Measurements from ENCODE around the gene TMEM263. TPM values are rescaled to one million over a fixed set of nuclear protein-coding genes. Genes with fewer than 3 reads are reported as not detected.

The TMEM263 gene
- total and polyA plus RNA-seq, 2 of the 13 experiments (the other 11 are each of a cell fraction or from before 2014, with no cell fraction given), result 25.9 to 58.6 TPM

- peak; percentile 92 for TF ChIP-seq ZBTB7A (CRISPR knock-in tag; IDR thresholded peaks at IDR 0.05)
- peak; percentile 93; the same call in 1 of the 2 replicates for TF ChIP-seq UBTF (CRISPR knock-in tag; IDR thresholded peaks at IDR 0.05)
- peak; percentile 60; the same call in 1 of the 2 replicates for TF ChIP-seq HES4 (CRISPR knock-in tag; IDR thresholded peaks at IDR 0.05; ENCODE audit: borderline replicate concordance)
- TF ChIP-seq, protein P1, sequence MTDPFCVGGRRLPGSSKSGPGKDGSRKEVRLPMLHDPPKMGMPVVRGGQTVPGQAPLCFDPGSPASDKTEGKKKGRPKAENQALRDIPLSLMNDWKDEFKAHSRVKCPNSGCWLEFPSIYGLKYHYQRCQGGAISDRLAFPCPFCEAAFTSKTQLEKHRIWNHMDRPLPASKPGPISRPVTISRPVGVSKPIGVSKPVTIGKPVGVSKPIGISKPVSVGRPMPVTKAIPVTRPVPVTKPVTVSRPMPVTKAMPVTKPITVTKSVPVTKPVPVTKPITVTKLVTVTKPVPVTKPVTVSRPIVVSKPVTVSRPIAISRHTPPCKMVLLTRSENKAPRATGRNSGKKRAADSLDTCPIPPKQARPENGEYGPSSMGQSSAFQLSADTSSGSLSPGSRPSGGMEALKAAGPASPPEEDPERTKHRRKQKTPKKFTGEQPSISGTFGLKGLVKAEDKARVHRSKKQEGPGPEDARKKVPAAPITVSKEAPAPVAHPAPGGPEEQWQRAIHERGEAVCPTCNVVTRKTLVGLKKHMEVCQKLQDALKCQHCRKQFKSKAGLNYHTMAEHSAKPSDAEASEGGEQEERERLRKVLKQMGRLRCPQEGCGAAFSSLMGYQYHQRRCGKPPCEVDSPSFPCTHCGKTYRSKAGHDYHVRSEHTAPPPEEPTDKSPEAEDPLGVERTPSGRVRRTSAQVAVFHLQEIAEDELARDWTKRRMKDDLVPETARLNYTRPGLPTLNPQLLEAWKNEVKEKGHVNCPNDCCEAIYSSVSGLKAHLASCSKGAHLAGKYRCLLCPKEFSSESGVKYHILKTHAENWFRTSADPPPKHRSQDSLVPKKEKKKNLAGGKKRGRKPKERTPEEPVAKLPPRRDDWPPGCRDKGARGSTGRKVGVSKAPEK (CRISPR knock-in tag; IDR thresholded peaks at IDR 0.05; ENCODE audit: borderline replicate concordance), result no peak
- TF ChIP-seq ZFP41 (CRISPR knock-in tag; IDR thresholded peaks at IDR 0.05; ENCODE audit: borderline replicate concordance), result no peak; the same call in 1 of the 2 replicates
- TF ChIP-seq DR1 (CRISPR knock-in tag; IDR thresholded peaks at IDR 0.05), result peak; percentile 57; the same call in 1 of the 2 replicates
- no peak for TF ChIP-seq KDM5A (IDR thresholded peaks at IDR 0.05; ENCODE audit: borderline replicate concordance, low read length)
- TF ChIP-seq ZNF460 (CRISPR knock-in tag; IDR thresholded peaks at IDR 0.05; ENCODE audit: borderline replicate concordance), result no peak
- TF ChIP-seq, protein P2, sequence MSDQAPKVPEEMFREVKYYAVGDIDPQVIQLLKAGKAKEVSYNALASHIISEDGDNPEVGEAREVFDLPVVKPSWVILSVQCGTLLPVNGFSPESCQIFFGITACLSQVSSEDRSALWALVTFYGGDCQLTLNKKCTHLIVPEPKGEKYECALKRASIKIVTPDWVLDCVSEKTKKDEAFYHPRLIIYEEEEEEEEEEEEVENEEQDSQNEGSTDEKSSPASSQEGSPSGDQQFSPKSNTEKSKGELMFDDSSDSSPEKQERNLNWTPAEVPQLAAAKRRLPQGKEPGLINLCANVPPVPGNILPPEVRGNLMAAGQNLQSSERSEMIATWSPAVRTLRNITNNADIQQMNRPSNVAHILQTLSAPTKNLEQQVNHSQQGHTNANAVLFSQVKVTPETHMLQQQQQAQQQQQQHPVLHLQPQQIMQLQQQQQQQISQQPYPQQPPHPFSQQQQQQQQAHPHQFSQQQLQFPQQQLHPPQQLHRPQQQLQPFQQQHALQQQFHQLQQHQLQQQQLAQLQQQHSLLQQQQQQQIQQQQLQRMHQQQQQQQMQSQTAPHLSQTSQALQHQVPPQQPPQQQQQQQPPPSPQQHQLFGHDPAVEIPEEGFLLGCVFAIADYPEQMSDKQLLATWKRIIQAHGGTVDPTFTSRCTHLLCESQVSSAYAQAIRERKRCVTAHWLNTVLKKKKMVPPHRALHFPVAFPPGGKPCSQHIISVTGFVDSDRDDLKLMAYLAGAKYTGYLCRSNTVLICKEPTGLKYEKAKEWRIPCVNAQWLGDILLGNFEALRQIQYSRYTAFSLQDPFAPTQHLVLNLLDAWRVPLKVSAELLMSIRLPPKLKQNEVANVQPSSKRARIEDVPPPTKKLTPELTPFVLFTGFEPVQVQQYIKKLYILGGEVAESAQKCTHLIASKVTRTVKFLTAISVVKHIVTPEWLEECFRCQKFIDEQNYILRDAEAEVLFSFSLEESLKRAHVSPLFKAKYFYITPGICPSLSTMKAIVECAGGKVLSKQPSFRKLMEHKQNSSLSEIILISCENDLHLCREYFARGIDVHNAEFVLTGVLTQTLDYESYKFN (CRISPR knock-in tag; conservative IDR thresholded peaks at IDR 0.05), result peak; percentile 33; the same call in 1 of the 2 replicates
- TF ChIP-seq RNF2 (conservative IDR thresholded peaks at IDR 0.05; ENCODE audit: low read depth), result peak; percentile 69
- TF ChIP-seq KLF13 (CRISPR knock-in tag; IDR thresholded peaks at IDR 0.05), result no peak
- peak; percentile 42; the same call in 1 of the 2 replicates for TF ChIP-seq ZNF138 (CRISPR knock-in tag; IDR thresholded peaks at IDR 0.05; ENCODE audit: low read depth)
- no peak for TF ChIP-seq BHLHE40 (IDR thresholded peaks at IDR 0.05; ENCODE audit: low read length)
- TF ChIP-seq ZNF761 (CRISPR knock-in tag; conservative IDR thresholded peaks at IDR 0.05), result no peak; the same call in 1 of the 2 replicates
- peak; percentile 62; the same call in 1 of the 2 replicates for TF ChIP-seq ZNF557 (CRISPR knock-in tag; IDR thresholded peaks at IDR 0.05)
- no peak for TF ChIP-seq TEAD3 (CRISPR knock-in tag; optimal IDR thresholded peaks at IDR 0.05; ENCODE audit: borderline replicate concordance)
- TF ChIP-seq ZNF34 (CRISPR knock-in tag; IDR thresholded peaks at IDR 0.05; ENCODE audit: borderline replicate concordance), result peak; percentile 58; the same call in 1 of the 2 replicates
- no peak; the same call in 1 of the 2 replicates for TF ChIP-seq ZNF788 (CRISPR knock-in tag; IDR thresholded peaks at IDR 0.05; ENCODE audit: borderline replicate concordance)
- TF ChIP-seq KLF12 (CRISPR knock-in tag; IDR thresholded peaks at IDR 0.05; ENCODE audit: borderline replicate concordance), result peak; percentile 56
- TF ChIP-seq MED1 (CRISPR knock-in tag; IDR thresholded peaks at IDR 0.05), result peak; percentile 37; the same call in 1 of the 2 replicates
- TF ChIP-seq ZNF891 (CRISPR knock-in tag; IDR thresholded peaks at IDR 0.05), result 0 out of 2 replicates have a peak, but pooled peaks have one; percentile 66
Measured at GRCh38 chr12:106955377-106956047, at the start of gene TMEM263 (continued).
